ENCODE results near the gene NAV2. TPM values are rescaled to one million over a fixed set of nuclear protein-coding genes. Genes with fewer than 3 reads are reported as not detected.

The NAV2 gene
- total RNA-seq, 1 donor from 2014 or later, result 11.1 TPM

DNA sequence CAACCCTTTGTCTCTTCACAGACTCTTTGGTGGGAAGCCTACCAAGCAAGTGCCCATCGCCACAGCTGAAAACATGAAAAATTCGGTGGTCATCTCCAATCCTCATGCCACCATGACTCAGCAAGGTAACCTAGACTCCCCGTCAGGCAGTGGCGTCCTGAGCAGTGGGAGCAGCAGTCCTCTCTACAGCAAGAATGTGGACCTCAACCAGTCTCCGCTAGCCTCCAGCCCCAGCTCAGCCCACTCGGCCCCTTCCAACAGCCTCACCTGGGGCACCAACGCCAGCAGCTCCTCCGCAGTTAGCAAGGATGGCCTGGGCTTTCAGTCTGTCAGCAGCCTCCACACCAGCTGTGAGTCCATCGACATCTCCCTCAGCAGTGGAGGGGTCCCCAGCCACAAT, 336.1 kb downstream of the NAV2 start:
- FAIRE-seq (no peak), DNase-seq (ENCODE audit: low read depth) (no peak)
- Histone ChIP-seq H3K36me3 (ENCODE audit: control insufficient read depth, insufficient read depth, low read length) (peaks cover 23% of the 10 kb centered on the region), H3K27me3 (ENCODE audit: control insufficient read depth, insufficient read depth, low read length) (no peaks in the 10 kb centered on the region), H3K4me3 (ENCODE audit: low read depth, low read length) (no peak overlapping the region)
- TF ChIP-seq, protein P1, sequence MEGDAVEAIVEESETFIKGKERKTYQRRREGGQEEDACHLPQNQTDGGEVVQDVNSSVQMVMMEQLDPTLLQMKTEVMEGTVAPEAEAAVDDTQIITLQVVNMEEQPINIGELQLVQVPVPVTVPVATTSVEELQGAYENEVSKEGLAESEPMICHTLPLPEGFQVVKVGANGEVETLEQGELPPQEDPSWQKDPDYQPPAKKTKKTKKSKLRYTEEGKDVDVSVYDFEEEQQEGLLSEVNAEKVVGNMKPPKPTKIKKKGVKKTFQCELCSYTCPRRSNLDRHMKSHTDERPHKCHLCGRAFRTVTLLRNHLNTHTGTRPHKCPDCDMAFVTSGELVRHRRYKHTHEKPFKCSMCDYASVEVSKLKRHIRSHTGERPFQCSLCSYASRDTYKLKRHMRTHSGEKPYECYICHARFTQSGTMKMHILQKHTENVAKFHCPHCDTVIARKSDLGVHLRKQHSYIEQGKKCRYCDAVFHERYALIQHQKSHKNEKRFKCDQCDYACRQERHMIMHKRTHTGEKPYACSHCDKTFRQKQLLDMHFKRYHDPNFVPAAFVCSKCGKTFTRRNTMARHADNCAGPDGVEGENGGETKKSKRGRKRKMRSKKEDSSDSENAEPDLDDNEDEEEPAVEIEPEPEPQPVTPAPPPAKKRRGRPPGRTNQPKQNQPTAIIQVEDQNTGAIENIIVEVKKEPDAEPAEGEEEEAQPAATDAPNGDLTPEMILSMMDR (IDR thresholded peaks at IDR 0.05; ENCODE audit: insufficient read depth, low read length, severe bottlenecking), result no peak

DNA sequence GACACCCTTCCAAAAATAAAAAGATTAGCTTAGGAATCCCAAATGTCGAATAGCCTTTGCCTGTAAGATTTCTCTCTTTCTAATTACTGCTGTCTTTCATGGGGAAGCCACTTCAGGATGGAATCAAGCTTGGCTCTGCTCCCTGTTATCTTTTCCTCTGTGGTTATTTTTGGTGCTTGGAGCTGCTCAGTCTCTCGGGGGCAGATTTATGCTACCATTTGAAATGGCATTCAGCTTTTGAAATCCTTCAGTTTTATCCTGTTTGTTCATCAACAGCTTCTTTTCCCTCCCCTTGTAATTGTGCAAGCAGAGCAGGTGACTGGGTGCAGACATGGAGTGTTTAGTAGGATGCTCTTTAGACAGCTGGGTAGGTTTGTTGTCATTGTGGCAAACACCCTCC, 336.6 kb downstream of the NAV2 start:
- Histone ChIP-seq H3K36me3 (ENCODE audit: control insufficient read depth, insufficient read depth, low read length) (peaks cover 19% of the 10 kb centered on the region), H3K4me3 (ENCODE audit: low read depth, low read length) (no peak overlapping the region), H3K27me3 (ENCODE audit: control insufficient read depth, insufficient read depth, low read length) (no peaks in the 10 kb centered on the region)
- TF ChIP-seq, protein P1 (IDR thresholded peaks at IDR 0.05; ENCODE audit: insufficient read depth, low read length, severe bottlenecking), result no peak
- FAIRE-seq (no peak), DNase-seq (ENCODE audit: low read depth) (no peak)

DNA sequence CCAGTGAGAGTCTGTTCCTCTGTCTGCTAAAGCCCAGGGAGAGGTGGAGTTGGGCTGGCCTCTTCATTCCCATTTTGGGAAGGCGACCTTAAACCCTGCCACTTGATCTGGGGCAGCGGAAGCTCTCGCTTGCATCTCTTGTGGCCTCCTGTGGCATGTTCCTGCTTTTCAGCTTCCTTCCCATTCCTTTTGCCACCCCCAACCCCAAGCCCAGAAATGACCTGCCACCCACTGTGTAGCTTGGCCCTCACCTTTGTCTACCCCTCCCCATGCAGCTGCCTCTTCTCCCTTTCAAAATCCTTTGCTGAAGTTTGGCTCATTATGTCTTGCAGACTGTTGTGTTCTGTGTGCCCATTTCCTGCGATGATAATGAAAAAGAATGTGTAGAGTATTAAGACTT, 337.4 kb downstream of the NAV2 start:
- no peak for FAIRE-seq
- TF ChIP-seq, protein P1 (IDR thresholded peaks at IDR 0.05; ENCODE audit: insufficient read depth, low read length, severe bottlenecking), result no peak
- no peak for DNase-seq (ENCODE audit: low read depth)

DNA sequence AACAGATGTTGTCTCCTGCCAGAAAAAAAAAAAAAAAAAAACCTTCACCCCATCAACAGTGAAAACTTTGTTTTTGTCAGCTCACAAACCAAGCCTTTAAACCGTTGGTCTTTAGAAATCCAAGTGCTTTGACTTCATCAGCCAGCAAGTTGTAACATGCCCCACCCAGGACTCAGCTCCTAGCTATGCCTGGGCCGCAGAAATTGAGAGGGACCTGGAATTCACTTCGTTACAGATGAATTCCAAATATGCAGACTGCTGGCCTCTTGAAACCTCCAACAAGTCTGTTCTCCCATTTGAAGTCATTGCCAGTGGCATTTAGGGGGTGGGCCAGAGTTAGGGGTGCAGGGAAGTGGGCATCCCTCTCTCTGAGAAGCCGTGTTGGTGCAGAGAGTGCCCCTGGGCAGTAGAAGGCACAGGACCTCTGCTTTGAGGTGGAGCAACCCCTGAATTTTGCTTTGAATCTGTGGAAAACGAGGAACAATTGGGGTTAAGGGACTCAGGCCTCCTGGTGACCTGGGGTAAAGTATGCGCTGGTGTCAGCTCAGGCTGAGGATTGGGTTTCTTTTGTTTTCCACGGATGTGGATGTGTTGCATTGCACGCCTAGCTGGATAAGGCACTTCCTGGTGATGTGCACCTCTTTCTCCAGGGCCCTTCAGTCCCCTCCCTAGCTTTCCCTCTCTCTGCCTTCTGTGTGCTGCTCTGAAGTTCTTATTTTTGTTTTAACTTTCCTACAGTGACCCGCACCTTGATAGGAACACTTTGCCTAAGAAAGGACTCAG, 338.1 kb downstream of the NAV2 start:
- H3K36me3 ChIP-seq (ENCODE audit: control insufficient read depth, insufficient read depth, low read length), result peaks cover 10% of the 10 kb centered on the region
- H3K4me3 ChIP-seq (ENCODE audit: low read depth, low read length), result no peak overlapping the region
- peak; percentile 58 for FAIRE-seq

More for the DNA sequence above, 337.4 kb downstream of the NAV2 start:
- no peaks in the 10 kb centered on the region for H3K27me3 ChIP-seq (ENCODE audit: control insufficient read depth, insufficient read depth, low read length)
- no peak overlapping the region for H3K4me3 ChIP-seq (ENCODE audit: low read depth, low read length)
- peaks cover 14% of the 10 kb centered on the region for H3K36me3 ChIP-seq (ENCODE audit: control insufficient read depth, insufficient read depth, low read length)

DNA sequence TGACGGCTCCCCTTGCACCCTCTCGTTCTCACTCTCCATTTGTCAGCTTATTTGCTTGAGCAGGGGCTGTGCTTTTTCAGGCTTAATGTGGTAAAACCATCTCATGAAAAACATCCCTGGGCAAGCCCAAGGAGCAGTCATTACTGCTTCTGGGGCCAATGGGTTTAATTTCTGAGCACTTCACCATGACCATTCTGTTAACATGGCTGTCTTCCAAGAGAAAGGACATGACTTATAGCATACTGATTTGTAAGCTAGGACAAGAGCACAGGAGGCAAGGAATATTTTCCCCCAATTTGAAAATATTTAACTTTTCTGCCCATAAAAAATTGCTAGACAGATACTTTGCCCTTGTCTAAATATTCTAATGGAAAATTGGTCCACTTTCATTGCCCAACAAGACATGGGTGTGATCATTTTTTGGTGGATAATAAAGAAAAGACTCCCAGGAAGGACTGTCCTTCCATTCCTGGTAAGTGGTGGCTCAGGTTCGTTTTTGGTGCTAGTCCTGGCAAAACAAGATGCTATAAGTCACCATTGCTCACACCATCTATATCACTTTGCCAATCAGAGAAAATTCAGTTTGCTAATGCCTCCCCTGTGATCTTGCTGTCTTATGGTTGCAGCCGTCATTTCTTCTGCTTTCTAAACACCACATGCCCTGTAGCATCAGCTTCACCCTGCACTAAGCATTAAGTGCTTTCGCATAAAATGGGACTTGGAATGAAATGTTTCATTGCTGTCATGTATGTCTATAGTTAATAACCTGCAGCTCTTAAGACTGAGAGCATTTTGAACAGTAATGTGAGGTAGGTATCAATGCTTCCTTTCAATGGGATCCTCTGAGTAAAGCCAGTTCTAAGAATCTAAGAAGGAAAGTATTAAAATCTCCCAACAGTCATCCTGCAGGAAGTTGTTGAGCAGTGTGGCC, 339.1 kb downstream of the NAV2 start:
- FAIRE-seq (no peak), DNase-seq (ENCODE audit: low read depth) (no peak)
- TF ChIP-seq, protein P1 (IDR thresholded peaks at IDR 0.05; ENCODE audit: insufficient read depth, low read length, severe bottlenecking), result no peak
- H3K27me3 ChIP-seq (ENCODE audit: control insufficient read depth, insufficient read depth, low read length), result no peaks in the 10 kb centered on the region
- H3K36me3 ChIP-seq (ENCODE audit: control insufficient read depth, insufficient read depth, low read length), result peaks cover 11% of the 10 kb centered on the region
- H3K4me3 ChIP-seq (ENCODE audit: low read depth, low read length), result no peak overlapping the region

More for the DNA sequence above, 338.1 kb downstream of the NAV2 start:
- no peaks in the 10 kb centered on the region for H3K27me3 ChIP-seq (ENCODE audit: control insufficient read depth, insufficient read depth, low read length)
- DNase-seq (ENCODE audit: low read depth), result peak; percentile 92
- TF ChIP-seq, protein P1 (IDR thresholded peaks at IDR 0.05; ENCODE audit: insufficient read depth, low read length, severe bottlenecking), result no peak

All from bronchial epithelial cell (primary cell).